ENCODE data around the gene ZSWIM3.

Gene ZSWIM3

DNA sequence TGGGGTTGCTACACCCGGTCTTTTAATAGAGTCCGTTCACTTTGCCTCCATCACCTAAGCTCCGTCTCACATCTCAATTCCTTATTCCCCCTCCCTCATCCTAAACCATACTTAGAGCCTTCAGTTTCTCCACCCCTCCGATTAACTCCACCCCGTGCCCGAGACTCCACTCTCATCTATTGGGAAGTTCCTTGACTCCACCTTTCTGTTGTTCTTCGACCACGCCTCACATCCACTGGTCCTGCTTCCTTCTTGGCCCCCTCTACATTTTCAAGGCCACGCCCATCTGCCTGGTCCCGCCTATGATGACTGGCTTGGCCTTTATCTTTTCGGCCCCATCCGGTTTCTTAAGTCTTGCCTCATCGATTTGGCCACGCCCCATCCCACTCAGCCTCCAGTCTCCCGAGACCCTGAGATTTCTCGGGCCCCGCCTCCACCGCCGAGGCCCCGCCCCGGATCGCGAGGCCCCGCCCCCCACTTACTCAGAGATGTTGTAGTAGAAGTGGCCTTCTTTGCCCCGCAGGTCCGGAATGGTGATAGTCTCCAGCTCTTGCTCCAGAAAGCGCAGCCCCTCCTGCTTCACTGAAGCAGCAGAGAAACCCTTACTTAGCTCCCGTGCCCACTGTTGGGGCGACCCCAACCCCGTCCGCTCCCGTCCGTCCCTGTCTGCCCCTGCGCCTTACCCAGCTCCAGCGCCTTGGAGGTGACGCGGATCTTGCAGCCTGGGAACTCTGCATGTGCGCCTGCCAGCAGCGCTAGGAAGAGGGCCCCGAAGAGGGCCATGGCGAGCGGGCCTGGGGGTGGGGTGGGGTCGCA is 53.5 kb downstream of the ZSWIM3 start:
- Histone ChIP-seq H3K9ac (ENCODE audit: low read length) (peak overlapping the region; percentile 77), H3K4me1 (ENCODE audit: low read length) (peaks cover 40% of the 10 kb centered on the region), H3K36me3 (replicated peaks; ENCODE audit: low read depth, low read length) (no peaks in the 10 kb centered on the region), H3K27ac (ENCODE audit: low read length) (peak overlapping the region; percentile 69), H3K4me3 (ENCODE audit: low read length) (peak overlapping the region; percentile 73), H3K27me3 (ENCODE audit: low read depth, low read length) (no peaks in the 10 kb centered on the region), H3K4me2 (ENCODE audit: low read length) (peak overlapping the region; percentile 92), H4K20me1 (ENCODE audit: insufficient read depth, low read length) (no peaks in the 10 kb centered on the region), H3K9me3 (ENCODE audit: insufficient read depth, low read length) (no peaks in the 10 kb centered on the region), H2AFZ (ENCODE audit: low read depth, low read length) (no peak overlapping the region), H3K79me2 (ENCODE audit: low read length) (no peaks in the 10 kb centered on the region; the same call in 1 of the 2 replicates)
- TF ChIP-seq EZH2phosphoT487 (IDR thresholded peaks at IDR 0.05; ENCODE audit: low read depth) = no peak

DNA sequence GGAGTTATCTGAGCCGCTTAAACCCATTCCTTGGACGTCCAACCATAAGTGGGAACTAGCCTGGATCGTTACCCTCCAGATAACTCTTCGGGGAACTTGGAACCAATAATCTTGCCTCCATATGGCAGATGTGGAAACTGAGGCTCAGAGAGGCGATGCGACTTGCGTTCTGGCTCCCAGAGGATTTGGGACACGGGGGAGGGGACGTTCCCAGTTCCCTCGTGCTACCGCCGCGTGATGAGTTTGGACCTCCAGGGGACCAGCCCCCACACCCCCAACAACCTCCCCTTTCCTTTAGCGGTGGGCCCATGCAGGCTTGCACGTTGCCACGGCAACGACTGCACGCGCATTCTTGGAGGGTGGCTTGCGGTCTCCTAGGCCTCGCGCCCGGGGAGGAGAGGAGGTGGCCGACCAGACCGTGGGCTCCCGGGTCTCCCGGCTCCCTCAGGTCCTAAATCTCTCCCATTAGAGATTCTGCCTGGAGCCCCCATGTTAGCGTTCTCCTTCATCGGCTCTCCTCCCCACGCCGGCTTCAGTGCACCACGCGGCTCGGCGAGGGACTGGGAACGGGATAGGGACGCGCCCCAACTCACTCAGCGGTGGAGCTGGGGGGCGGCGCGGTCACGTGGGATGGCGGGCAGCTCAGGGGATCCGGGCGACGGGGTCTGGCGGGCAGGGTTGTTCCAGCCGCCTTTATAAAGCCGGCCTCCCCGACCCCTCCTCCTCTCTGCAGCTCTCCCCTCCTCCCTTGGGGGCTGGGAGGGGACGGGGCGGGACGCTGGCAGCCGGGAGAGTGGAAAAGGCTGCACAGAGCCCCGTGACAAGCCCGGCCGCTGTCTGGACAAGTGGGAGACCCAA is 54.3 kb downstream of the ZSWIM3 start, which contains the start of gene PLTP:
Gene PLTP, minus strand, starts transcription at position 670 of the 858 bp plus-strand sequence. CDS start 703 bp downstream, outside the sequence.
- Histone ChIP-seq H3K36me3 (replicated peaks; ENCODE audit: low read depth, low read length) (no peaks in the 10 kb centered on the region), H3K9me3 (ENCODE audit: insufficient read depth, low read length) (no peaks in the 10 kb centered on the region), H4K20me1 (ENCODE audit: insufficient read depth, low read length) (no peaks in the 10 kb centered on the region), H3K4me2 (ENCODE audit: low read length) (peak within 1 kb of the TSS; percentile 92), H2AFZ (ENCODE audit: low read depth, low read length) (peak within 1 kb of the TSS; percentile 78), H3K79me2 (ENCODE audit: low read length) (no peaks in the 10 kb centered on the region; the same call in 1 of the 2 replicates), H3K9ac (ENCODE audit: low read length) (peak within 1 kb of the TSS; percentile 77), H3K27ac (ENCODE audit: low read length) (peak within 1 kb of the TSS; percentile 69), H3K4me1 (ENCODE audit: low read length) (peaks cover 40% of the 10 kb centered on the region), H3K27me3 (ENCODE audit: low read depth, low read length) (no peaks in the 10 kb centered on the region), H3K4me3 (ENCODE audit: low read length) (peak within 1 kb of the TSS; percentile 73)
- no peak for TF ChIP-seq EZH2phosphoT487 (IDR thresholded peaks at IDR 0.05; ENCODE audit: low read depth)
- TF ChIP-seq, protein P1, sequence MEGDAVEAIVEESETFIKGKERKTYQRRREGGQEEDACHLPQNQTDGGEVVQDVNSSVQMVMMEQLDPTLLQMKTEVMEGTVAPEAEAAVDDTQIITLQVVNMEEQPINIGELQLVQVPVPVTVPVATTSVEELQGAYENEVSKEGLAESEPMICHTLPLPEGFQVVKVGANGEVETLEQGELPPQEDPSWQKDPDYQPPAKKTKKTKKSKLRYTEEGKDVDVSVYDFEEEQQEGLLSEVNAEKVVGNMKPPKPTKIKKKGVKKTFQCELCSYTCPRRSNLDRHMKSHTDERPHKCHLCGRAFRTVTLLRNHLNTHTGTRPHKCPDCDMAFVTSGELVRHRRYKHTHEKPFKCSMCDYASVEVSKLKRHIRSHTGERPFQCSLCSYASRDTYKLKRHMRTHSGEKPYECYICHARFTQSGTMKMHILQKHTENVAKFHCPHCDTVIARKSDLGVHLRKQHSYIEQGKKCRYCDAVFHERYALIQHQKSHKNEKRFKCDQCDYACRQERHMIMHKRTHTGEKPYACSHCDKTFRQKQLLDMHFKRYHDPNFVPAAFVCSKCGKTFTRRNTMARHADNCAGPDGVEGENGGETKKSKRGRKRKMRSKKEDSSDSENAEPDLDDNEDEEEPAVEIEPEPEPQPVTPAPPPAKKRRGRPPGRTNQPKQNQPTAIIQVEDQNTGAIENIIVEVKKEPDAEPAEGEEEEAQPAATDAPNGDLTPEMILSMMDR (IDR thresholded peaks at IDR 0.05; ENCODE audit: low read depth, low read length) = no peak

DNA sequence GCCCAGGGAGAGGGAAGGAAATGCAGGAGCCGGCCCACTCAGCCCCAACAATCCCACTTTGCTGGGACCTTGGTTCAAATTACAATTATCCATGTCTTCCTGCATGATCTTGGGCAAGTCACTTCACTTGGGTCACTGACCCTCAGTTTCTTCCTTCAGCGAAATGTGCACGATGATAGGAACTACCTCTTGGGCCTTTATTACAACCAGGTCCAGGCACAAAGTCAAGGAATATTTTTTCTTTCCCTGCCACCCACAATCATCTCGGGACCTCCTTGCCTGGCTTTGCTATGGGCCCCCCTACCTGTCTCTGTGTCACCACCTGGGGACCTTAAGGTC is 54.9 kb downstream of the ZSWIM3 start:
- peak overlapping the region; percentile 78 for H2AFZ ChIP-seq (ENCODE audit: low read depth, low read length)
- peak overlapping the region; percentile 92 for H3K4me2 ChIP-seq (ENCODE audit: low read length)
- peak overlapping the region; percentile 77 for H3K9ac ChIP-seq (ENCODE audit: low read length)

DNA sequence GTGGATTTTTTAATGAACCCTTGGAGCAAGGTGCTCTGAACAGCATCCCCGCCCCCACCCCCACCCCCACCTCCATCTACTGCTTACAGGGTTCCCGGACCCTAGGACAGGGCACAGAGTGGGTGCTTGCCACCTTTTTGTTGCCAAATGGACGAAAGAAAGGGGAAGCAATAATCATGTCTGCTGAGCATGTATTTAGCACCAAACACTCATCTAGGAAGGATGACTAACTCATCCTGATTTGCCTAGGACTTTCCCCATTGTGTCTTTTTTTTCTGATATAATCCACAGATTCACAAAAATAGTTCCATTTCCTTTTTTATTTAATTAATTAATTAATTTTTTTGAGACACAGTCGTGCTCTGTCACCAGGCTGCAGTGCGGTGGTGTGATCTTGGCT is 55.7 kb downstream of the ZSWIM3 start:
- H3K36me3 ChIP-seq (replicated peaks; ENCODE audit: low read depth, low read length) = no peaks in the 10 kb centered on the region
- H3K4me2 ChIP-seq (ENCODE audit: low read length) = peak overlapping the region; percentile 92
- H3K4me1 ChIP-seq (ENCODE audit: low read length) = peaks cover 40% of the 10 kb centered on the region
- H3K27me3 ChIP-seq (ENCODE audit: low read depth, low read length) = no peaks in the 10 kb centered on the region
- peak overlapping the region; percentile 73 for H3K4me3 ChIP-seq (ENCODE audit: low read length)
- H3K9me3 ChIP-seq (ENCODE audit: insufficient read depth, low read length) = no peaks in the 10 kb centered on the region
- H3K79me2 ChIP-seq (ENCODE audit: low read length) = no peaks in the 10 kb centered on the region; the same call in 1 of the 2 replicates
- H3K9ac ChIP-seq (ENCODE audit: low read length) = peak overlapping the region; percentile 77; the same call in 1 of the 2 replicates
- TF ChIP-seq, protein P1 (IDR thresholded peaks at IDR 0.05; ENCODE audit: low read depth, low read length) = no peak
- TF ChIP-seq EZH2phosphoT487 (IDR thresholded peaks at IDR 0.05; ENCODE audit: low read depth) = no peak
- H3K27ac ChIP-seq (ENCODE audit: low read length) = peak overlapping the region; percentile 69
- H4K20me1 ChIP-seq (ENCODE audit: insufficient read depth, low read length) = no peaks in the 10 kb centered on the region
- no peak overlapping the region for H2AFZ ChIP-seq (ENCODE audit: low read depth, low read length)

More for the DNA sequence above, 54.9 kb downstream of the ZSWIM3 start:
- Histone ChIP-seq H3K4me3 (ENCODE audit: low read length) (peak overlapping the region; percentile 73), H3K4me1 (ENCODE audit: low read length) (peaks cover 40% of the 10 kb centered on the region), H4K20me1 (ENCODE audit: insufficient read depth, low read length) (no peaks in the 10 kb centered on the region), H3K27ac (ENCODE audit: low read length) (peak overlapping the region; percentile 69), H3K79me2 (ENCODE audit: low read length) (no peaks in the 10 kb centered on the region; the same call in 1 of the 2 replicates), H3K27me3 (ENCODE audit: low read depth, low read length) (no peaks in the 10 kb centered on the region), H3K9me3 (ENCODE audit: insufficient read depth, low read length) (no peaks in the 10 kb centered on the region), H3K36me3 (replicated peaks; ENCODE audit: low read depth, low read length) (no peaks in the 10 kb centered on the region)
- TF ChIP-seq, protein P1 (IDR thresholded peaks at IDR 0.05; ENCODE audit: low read depth, low read length) = no peak
- no peak for TF ChIP-seq EZH2phosphoT487 (IDR thresholded peaks at IDR 0.05; ENCODE audit: low read depth)

All from OCI-LY3 (cell line).